GM12872 (cell line): Measurements from ENCODE around the gene BBLN.

ENCODE experiments used
- CTCF ChIP-seq: IDR thresholded peaks from 3 replicates; pipeline ENCODE4 v1.5.1; 2011; ENCODE audit warnings: low read depth, mild to moderate bottlenecking, low read length, moderate library complexity; ENCODE audit not compliant: insufficient read depth

BBLN gene

GRCh38 chr9:128121924-128122808, 37.9 kb upstream of the BBLN start:
- TF ChIP-seq CTCF = no peak

- TF ChIP-seq CTCF = no peak
These were observed 37.3 kb upstream of the BBLN start for GRCh38 chr9:128122809-128123175.

DNA sequence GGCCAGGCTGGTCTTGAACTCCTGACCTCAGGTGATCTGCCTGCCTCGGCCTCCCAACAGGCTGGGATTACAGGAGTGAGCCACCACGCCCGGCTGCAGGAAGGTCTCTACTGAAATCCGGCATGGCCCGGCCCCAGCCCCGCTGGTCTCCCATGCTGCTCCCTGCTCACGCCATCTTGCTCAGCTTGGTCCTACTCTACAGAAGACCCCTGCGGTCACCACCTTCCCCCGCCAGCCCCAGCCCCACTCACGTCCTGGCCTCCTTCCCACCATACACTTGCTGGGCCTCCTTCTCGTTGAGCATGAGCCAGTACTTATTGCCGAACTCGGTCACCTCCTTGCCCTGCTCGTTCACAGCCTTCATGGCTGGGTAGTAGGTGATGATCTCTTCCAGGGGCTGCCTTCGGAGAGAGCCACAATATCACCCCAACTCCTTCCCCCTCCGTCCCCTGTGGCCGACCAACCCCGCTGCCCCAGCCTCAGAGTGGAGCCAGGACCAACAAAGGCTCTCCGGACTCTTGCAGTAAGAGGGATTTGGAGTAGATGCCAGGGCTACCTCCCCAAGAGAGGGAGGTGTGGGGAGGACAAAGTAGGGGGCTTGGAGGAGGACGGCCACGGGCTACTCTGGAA, 36.5 kb upstream of the BBLN start:
- TF ChIP-seq CTCF = no peak

GRCh38 chr9:128124451-128124850, 35.6 kb upstream of the BBLN start:
- TF ChIP-seq CTCF = no peak

DNA sequence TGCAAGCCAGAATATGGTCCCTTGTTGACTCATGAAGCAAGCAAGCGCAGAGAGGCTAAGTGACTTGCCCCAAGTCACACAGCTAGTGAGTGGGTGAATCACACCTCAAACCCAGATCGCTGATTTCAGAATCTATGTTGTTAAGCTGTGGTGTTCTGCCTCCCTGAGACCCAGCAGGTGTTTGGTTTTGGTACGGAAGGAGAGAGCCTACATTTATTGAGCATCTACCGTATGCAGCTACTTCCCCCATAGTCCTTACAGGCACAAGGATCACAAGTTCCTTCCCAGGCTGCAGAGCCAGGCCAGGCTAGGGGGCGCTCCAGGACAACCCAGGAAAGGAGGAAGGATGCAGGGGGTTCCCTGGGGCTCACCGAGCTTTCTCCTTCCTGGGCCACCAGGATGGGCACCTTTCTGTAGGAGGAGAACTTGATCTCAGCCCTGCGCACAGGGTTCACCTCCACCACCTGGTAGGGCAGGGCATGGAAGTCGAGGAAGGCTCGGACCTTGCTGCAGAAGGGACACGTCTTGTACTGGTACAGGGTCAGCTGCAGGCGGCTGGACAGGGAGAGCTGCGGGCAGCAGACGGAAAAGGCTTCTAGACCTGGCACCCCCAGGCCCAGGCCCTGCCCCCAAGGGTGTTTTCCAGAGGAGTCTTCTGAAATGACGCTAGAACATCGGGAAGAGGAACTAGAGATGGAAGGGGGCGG, 35.0 kb upstream of the BBLN start:
- peak; percentile 79 for TF ChIP-seq CTCF

- no peak for TF ChIP-seq CTCF
These were observed 34.3 kb upstream of the BBLN start for GRCh38 chr9:128125580-128126354.
